ENCODE data around the gene KISS1. TPM values are rescaled to one million over a fixed set of nuclear protein-coding genes. Genes with fewer than 3 reads are reported as not detected.
A peak's percentile ranks its signal among the peaks of the same experiment; 100 is the strongest.

KISS1 gene
- total and polyA plus RNA-seq, 2 of the 4 experiments (the other 2 are of a cell fraction): 11.7 to 27.3 TPM

DNA sequence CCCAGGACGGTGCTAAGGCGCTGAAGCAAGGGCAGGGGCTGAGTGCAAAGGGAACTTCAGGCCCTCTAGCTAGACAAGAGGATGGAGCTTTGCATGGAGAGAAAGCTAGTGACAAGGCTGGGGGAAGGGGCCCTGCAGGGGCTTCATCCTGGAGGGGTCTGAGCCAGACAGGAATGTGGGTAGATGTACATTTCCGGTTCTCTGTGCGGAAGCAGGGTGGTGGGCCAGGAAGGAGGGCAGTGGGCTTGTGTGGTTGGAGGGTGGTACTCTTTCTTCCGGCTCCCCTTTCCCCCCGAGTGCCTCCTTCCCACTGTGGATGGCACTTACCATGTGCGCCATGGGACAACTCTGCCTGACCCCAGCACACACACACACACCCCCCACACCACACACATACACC is 1.5 kb downstream of the KISS1 start:
- Histone ChIP-seq H3K27ac (ENCODE audit: insufficient read depth, low read length) (no peak overlapping the region), H3K18ac (ENCODE audit: low read depth, low read length) (peak overlapping the region; percentile 98; the same call in 1 of the 2 replicates), H3K9me3 (ENCODE audit: control insufficient read depth, insufficient read depth, low read length) (no peaks in the 10 kb centered on the region), H4K91ac (ENCODE audit: insufficient read depth, low read depth, low read length) (peak overlapping the region; percentile 99), H3K27me3 (ENCODE audit: control insufficient read depth, insufficient read depth, low read length) (no peaks in the 10 kb centered on the region), H2AFZ (replicated peaks; ENCODE audit: low read length, poor library complexity) (peak overlapping the region; percentile 47), H4K20me1 (ENCODE audit: insufficient read depth, low read length) (no peaks in the 10 kb centered on the region), H3K4me2 (ENCODE audit: low read depth, low read length) (no peak overlapping the region; the same call in 1 of the 2 replicates), H3K79me1 (ENCODE audit: low read depth in 1 of 2, low read length in 2 of 2) (peaks cover 6 to 30% of the 10 kb centered on the region in 2 experiments; a peak in 3 of 4 replicates), H4K8ac (ENCODE audit: low read depth in 2 of 2, low read length in 2 of 2) (peak overlapping the region; percentile 72 to 99), H3K14ac (replicated peaks; ENCODE audit: low read depth, low read length) (peak overlapping the region; percentile 100), H2AK5ac (ENCODE audit: low read depth, low read length) (peak overlapping the region; percentile 100), H2BK120ac (ENCODE audit: low read depth, low read length) (peak overlapping the region; percentile 100), H3K9me1 (ENCODE audit: insufficient read depth, low read length) (peaks cover 33% of the 10 kb centered on the region), H2AK9ac (replicated peaks; ENCODE audit: low read depth, low read length, poor library complexity) (peak overlapping the region; percentile 81), H2BK5ac (ENCODE audit: low read depth, low read length, poor library complexity, severe bottlenecking) (peak overlapping the region; percentile 100), H4K5ac (ENCODE audit: low read depth, low read length) (peak overlapping the region; percentile 92; the same call in 1 of the 2 replicates), H2BK15ac (ENCODE audit: low read depth, low read length) (peak overlapping the region; percentile 100; the same call in 2 of the 3 replicates), H3K56ac (ENCODE audit: extremely low read depth, insufficient read depth, low read length) (no peak overlapping the region), H3K36me3 (ENCODE audit: control insufficient read depth, insufficient read depth, low read length) (no peaks in the 10 kb centered on the region), H3K4ac (ENCODE audit: low read depth, low read length) (peak overlapping the region; percentile 100), H3K9ac (ENCODE audit: low read depth, low read length) (no peak overlapping the region), H2BK20ac (ENCODE audit: low read depth, low read length) (peak overlapping the region; percentile 100), H3K4me1 (ENCODE audit: control insufficient read depth, insufficient read depth, low read length) (peaks cover 41% of the 10 kb centered on the region), H3K4me3 (ENCODE audit: insufficient read depth, low read depth, low read length) (no peak overlapping the region), H3K23ac (ENCODE audit: low read depth, low read length) (peak overlapping the region; percentile 100; the same call in 1 of the 2 replicates)
- in situ Hi-C loops (cut with MboI; ENCODE audit: low sequenced_read_pairs) (no loop called here), dilution Hi-C loops (cut with HindIII; ENCODE audit: low sequenced_read_pairs, unreplicated experiment) (no loop called here), intact Hi-C loops (cut with micrococcal nuclease) (no loop called here)
- POLR2A ChIA-PET (ENCODE audit: unreplicated experiment): no interaction called here
- no peak for TF ChIP-seq RFX5 (IDR thresholded peaks at IDR 0.05; ENCODE audit: low read depth, low read length)
- no peak for TF ChIP-seq RCOR1 (IDR thresholded peaks at IDR 0.05; ENCODE audit: insufficient replicate concordance, low read length)
- TF ChIP-seq NFE2L2 (IDR thresholded peaks at IDR 0.05; ENCODE audit: low read depth, low read length): no peak
- no peak for TF ChIP-seq CHD1 (IDR thresholded peaks at IDR 0.05; ENCODE audit: low read depth, low read length)
- no peak for TF ChIP-seq POLR2A (IDR thresholded peaks at IDR 0.05; ENCODE audit: low read depth, low read length)
- no peak for TF ChIP-seq SMC3 (IDR thresholded peaks at IDR 0.05; ENCODE audit: low read depth, low read length)
- TF ChIP-seq, protein P1, sequence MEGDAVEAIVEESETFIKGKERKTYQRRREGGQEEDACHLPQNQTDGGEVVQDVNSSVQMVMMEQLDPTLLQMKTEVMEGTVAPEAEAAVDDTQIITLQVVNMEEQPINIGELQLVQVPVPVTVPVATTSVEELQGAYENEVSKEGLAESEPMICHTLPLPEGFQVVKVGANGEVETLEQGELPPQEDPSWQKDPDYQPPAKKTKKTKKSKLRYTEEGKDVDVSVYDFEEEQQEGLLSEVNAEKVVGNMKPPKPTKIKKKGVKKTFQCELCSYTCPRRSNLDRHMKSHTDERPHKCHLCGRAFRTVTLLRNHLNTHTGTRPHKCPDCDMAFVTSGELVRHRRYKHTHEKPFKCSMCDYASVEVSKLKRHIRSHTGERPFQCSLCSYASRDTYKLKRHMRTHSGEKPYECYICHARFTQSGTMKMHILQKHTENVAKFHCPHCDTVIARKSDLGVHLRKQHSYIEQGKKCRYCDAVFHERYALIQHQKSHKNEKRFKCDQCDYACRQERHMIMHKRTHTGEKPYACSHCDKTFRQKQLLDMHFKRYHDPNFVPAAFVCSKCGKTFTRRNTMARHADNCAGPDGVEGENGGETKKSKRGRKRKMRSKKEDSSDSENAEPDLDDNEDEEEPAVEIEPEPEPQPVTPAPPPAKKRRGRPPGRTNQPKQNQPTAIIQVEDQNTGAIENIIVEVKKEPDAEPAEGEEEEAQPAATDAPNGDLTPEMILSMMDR (conservative IDR thresholded peaks at IDR 0.05; ENCODE audit: low read depth, low read length): no peak
- TF ChIP-seq MAZ (IDR thresholded peaks at IDR 0.05; ENCODE audit: borderline replicate concordance, low read depth, low read length): no peak
- no peak for TF ChIP-seq FOS (IDR thresholded peaks at IDR 0.05; ENCODE audit: low read depth, low read length)
- TF ChIP-seq MXI1 (IDR thresholded peaks at IDR 0.05; ENCODE audit: borderline replicate concordance, low read depth, low read length): no peak
- TF ChIP-seq MAFK (IDR thresholded peaks at IDR 0.05; ENCODE audit: low read depth, low read length): no peak
- no peak for ATAC-seq (ENCODE audit: low read depth)
- no peak for DNase-seq
- no CpG with 5 or more reads among the region's 7 CpGs for WGBS, 2 experiments (ENCODE audit: extremely low coverage in 2 of 2, insufficient read length in 1 of 2)
- CTCF ChIA-PET: no interaction called here
- BruUV-seq (replicated peaks): no TSS peak

Measured in IMR-90 (cell line).